Left kidney (tissue), 2 donors: ENCODE data around the gene BIRC5. TPM values are rescaled to one million over a fixed set of nuclear protein-coding genes. Genes with fewer than 3 reads are reported as not detected.

ENCODE experiments used
- DNase-seq: peaks from one replicate; pipeline ENCODE4 v3.0.0-alpha.2; 2013
- polyA plus RNA-seq: library from polyadenylated mRNA; unstranded; fragments of 120-200 nt; gene quantifications from one replicate; pipeline ENCODE4 v1.2.1, GENCODE V29; 2013; ENCODE audit not compliant: insufficient read length

BIRC5 gene
- polyA plus RNA-seq, 1 donor, result 35.8 TPM

DNA sequence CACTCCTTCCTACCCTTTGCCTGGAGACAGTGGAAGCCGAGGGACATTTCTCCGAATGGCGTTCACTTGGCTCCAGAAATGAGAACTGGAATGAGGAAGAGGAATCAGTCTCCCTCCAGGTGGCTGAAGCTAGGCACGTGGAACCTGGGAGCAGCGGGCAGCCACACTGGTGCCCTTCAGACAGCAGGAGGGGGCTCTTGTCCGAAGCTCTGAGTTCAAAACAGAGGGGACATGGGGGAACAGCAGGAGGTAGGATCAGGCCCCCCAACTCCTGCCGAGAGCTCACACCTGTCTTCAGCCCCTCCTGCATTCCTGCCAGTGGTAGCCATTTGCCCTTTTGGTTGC is 58.8 kb downstream of the BIRC5 start:
- no peak for DNase-seq

DNA sequence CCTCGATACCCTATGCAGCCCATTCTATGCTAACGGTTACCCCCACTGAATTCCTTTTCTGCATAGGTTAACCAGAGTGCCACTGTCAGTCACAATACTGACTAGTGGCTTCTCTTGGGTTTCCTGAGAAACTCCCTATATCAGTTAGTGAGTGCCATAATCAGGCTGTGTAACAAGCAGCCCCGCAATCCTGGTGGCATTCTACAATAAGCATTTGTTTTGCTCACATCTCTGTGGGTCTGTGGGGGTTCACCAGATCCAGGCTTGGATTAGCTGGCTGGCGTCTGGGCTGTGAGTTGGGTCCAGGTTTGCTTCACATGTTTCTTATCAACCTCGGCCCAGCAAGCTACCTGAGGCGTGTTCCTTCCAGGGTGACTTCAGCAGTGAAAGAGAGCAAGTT is 59.8 kb downstream of the BIRC5 start:
- no peak for DNase-seq

Other genes starting within 250 kb of the BIRC5 start
- gene TMC6, start 85.5 kb upstream of the BIRC5 start, polyA plus RNA-seq, result 24.8 TPM
- gene TMC8, start 83.5 kb upstream of the BIRC5 start, polyA plus RNA-seq, result 1.4 TPM
- 0.17 TPM for gene C17orf99, start 67.9 kb upstream of the BIRC5 start, polyA plus RNA-seq
- 47.3 TPM for gene SYNGR2, start 45.7 kb upstream of the BIRC5 start, polyA plus RNA-seq
- 34.0 TPM for gene TK1, start 27.2 kb upstream of the BIRC5 start, polyA plus RNA-seq
- 73.2 TPM for gene AFMID, start 26.9 kb upstream of the BIRC5 start, polyA plus RNA-seq
- not detected for gene TMEM235, start 17.4 kb downstream of the BIRC5 start, polyA plus RNA-seq
- 12.1 TPM for gene SOCS3, start 145.8 kb downstream of the BIRC5 start, polyA plus RNA-seq
- 52.6 TPM for gene PGS1, start 164.4 kb downstream of the BIRC5 start, polyA plus RNA-seq